HCT116 (cell line): Measurements from ENCODE around the gene DRD3.

Experiments
- EGR1 ChIP-seq: IDR thresholded peaks from 2 replicates; pipeline ENCODE4 v1.6.1; 2012; ENCODE audit warnings: low read depth
- EZH2 ChIP-seq: fragments of 200-600 bp; sonication (generic); IDR thresholded peaks from 2 replicates; pipeline ENCODE4 v1.6.1; 2017; ENCODE audit warnings: antibody characterized with exemption, mixed run types
- FOSL1 ChIP-seq: IDR thresholded peaks from 2 replicates; pipeline ENCODE4 v1.6.1; 2012; ENCODE audit warnings: low read depth
- POLR2A ChIP-seq: IDR thresholded peaks from 2 replicates; pipeline ENCODE4 v1.7.0; 2011; ENCODE audit warnings: borderline replicate concordance; ENCODE audit not compliant: insufficient read depth, insufficient read length; ENCODE audit errors: extremely low read depth
- POLR2AphosphoS5 ChIP-seq: IDR thresholded peaks from 2 replicates; pipeline ENCODE4 v1.6.1; 2011; ENCODE audit warnings: mild to moderate bottlenecking, low read depth, low read length, moderate library complexity
- RAD21 ChIP-seq: IDR thresholded peaks from 2 replicates; pipeline ENCODE4 v1.6.1; 2012; ENCODE audit warnings: low read depth, mild to moderate bottlenecking
- TCF7L2 ChIP-seq: IDR thresholded peaks from 2 replicates; pipeline ENCODE4 v1.7.0; 2011; ENCODE audit warnings: borderline replicate concordance, inconsistent platforms; ENCODE audit not compliant: insufficient read depth, insufficient read length; ENCODE audit errors: extremely low read depth
- YY1 ChIP-seq: IDR thresholded peaks from 2 replicates; pipeline ENCODE4 v1.6.1; 2011; ENCODE audit warnings: low read length, low read depth, moderate library complexity, mild to moderate bottlenecking; ENCODE audit not compliant: insufficient replicate concordance; ENCODE audit errors: extremely low read depth
- ZFX ChIP-seq: fragments of 450-650 bp; IDR thresholded peaks from 2 replicates; pipeline ENCODE4 v1.6.1; 2017
- TF ChIP-seq, protein P1 (sequence below): IDR thresholded peaks from 2 replicates; pipeline ENCODE4 v1.6.1; 2012; ENCODE audit warnings: low read depth
- TF ChIP-seq, protein P2 (sequence below), 3 experiments: fragments of 200-600 bp in 1 of 3; sonication (generic) in 1 of 3; IDR thresholded peaks in 2 of 3; conservative IDR thresholded peaks in 1 of 3; 2 replicates each; pipeline ENCODE4 v1.5.1; 2012 to 2017; ENCODE audit warnings: low read depth in 2 of 3, low read length in 2 of 3, antibody characterized with exemption in 1 of 3, borderline replicate concordance in 1 of 3, control low read depth in 1 of 3, mild to moderate bottlenecking in 1 of 3, mixed read lengths in 1 of 3, mixed run types in 1 of 3, moderate library complexity in 1 of 3; ENCODE audit not compliant: insufficient read depth in 1 of 3
- TF ChIP-seq, protein P3 (sequence below): IDR thresholded peaks from 2 replicates; pipeline ENCODE4 v1.6.1; 2012

DNA sequence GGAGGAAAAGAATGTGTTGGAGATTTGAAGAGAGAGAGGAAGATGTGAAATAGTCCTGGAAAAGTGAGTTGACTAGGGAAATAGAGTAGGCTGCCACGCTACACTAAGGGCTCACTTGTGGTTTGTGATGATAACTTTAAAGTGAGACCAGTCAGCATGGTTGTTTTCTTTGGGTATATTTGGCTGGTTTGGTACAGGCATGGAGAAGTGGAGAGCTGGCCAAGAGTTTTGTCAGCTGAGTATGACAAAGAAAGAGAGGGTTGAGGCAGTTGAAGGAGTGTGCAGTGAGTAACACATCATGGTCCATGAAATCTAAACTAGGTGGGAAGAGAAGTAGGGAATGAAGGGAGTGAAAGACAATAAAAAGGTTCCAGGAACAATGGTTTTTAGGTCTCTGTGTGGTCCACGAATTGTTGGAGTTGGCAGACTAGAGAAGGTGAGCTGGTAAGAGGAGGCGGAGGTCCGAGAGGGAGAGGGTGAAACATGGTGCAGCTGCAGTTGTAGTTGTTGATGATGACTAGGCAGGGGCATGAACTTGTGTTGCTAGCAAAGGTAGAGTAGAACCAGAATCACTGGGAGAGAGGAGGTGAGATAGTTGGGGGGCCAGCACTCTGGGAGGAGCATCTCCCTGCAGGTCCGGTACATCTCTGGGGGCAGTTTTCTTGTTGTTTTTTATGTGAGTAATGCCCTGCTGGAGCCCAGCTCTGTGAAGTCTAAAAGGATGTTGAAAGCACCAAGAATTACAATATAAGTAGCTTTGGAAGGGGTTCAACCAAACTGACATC is 37.5 kb upstream of the DRD3 start:
- TF ChIP-seq, protein P1, sequence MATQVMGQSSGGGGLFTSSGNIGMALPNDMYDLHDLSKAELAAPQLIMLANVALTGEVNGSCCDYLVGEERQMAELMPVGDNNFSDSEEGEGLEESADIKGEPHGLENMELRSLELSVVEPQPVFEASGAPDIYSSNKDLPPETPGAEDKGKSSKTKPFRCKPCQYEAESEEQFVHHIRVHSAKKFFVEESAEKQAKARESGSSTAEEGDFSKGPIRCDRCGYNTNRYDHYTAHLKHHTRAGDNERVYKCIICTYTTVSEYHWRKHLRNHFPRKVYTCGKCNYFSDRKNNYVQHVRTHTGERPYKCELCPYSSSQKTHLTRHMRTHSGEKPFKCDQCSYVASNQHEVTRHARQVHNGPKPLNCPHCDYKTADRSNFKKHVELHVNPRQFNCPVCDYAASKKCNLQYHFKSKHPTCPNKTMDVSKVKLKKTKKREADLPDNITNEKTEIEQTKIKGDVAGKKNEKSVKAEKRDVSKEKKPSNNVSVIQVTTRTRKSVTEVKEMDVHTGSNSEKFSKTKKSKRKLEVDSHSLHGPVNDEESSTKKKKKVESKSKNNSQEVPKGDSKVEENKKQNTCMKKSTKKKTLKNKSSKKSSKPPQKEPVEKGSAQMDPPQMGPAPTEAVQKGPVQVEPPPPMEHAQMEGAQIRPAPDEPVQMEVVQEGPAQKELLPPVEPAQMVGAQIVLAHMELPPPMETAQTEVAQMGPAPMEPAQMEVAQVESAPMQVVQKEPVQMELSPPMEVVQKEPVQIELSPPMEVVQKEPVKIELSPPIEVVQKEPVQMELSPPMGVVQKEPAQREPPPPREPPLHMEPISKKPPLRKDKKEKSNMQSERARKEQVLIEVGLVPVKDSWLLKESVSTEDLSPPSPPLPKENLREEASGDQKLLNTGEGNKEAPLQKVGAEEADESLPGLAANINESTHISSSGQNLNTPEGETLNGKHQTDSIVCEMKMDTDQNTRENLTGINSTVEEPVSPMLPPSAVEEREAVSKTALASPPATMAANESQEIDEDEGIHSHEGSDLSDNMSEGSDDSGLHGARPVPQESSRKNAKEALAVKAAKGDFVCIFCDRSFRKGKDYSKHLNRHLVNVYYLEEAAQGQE, result no peak
- no peak for TF ChIP-seq EZH2
- no peak for TF ChIP-seq POLR2AphosphoS5
- TF ChIP-seq, protein P2, sequence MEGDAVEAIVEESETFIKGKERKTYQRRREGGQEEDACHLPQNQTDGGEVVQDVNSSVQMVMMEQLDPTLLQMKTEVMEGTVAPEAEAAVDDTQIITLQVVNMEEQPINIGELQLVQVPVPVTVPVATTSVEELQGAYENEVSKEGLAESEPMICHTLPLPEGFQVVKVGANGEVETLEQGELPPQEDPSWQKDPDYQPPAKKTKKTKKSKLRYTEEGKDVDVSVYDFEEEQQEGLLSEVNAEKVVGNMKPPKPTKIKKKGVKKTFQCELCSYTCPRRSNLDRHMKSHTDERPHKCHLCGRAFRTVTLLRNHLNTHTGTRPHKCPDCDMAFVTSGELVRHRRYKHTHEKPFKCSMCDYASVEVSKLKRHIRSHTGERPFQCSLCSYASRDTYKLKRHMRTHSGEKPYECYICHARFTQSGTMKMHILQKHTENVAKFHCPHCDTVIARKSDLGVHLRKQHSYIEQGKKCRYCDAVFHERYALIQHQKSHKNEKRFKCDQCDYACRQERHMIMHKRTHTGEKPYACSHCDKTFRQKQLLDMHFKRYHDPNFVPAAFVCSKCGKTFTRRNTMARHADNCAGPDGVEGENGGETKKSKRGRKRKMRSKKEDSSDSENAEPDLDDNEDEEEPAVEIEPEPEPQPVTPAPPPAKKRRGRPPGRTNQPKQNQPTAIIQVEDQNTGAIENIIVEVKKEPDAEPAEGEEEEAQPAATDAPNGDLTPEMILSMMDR (IDR thresholded peaks at IDR 0.05 in 2 of 3, conservative IDR thresholded peaks at IDR 0.05 in 1 of 3; ENCODE audit: borderline replicate concordance in 1 of 3, insufficient read depth in 1 of 3, low read depth in 2 of 3, low read length in 2 of 3), result no peak
- TF ChIP-seq ZFX, result no peak
- TF ChIP-seq TCF7L2, result no peak
- no peak for TF ChIP-seq EGR1
- no peak for TF ChIP-seq RAD21
- no peak for TF ChIP-seq FOSL1
- TF ChIP-seq POLR2A, result no peak
- TF ChIP-seq, protein P3, sequence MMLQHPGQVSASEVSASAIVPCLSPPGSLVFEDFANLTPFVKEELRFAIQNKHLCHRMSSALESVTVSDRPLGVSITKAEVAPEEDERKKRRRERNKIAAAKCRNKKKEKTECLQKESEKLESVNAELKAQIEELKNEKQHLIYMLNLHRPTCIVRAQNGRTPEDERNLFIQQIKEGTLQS, result no peak
- no peak for TF ChIP-seq YY1
